GM18858 (cell line): Measurements from ENCODE around the gene TUBA4A.
"Not testable (repeated sequence)": the region's sequence is repeated elsewhere in the genome, so short reads cannot be mapped to it uniquely, and the experiment has no call there.

Source experiments
- ATAC-seq: cut with Tn5 transposase; IDR thresholded peaks from one replicate; pipeline ENCODE4 v1.9.1; 2021; ENCODE audit not compliant: unreplicated experiment

TUBA4A gene

GRCh38 chr2:219269362-219270054 is 15.8 kb upstream of the TUBA4A start:
- ATAC-seq: no peak

GRCh38 chr2:219268294-219268693 is 14.6 kb upstream of the TUBA4A start:
- ATAC-seq: no peak

GRCh38 chr2:219266886-219267285 is 13.2 kb upstream of the TUBA4A start:
- no peak for ATAC-seq

GRCh38 chr2:219266232-219266631 is 12.5 kb upstream of the TUBA4A start:
- no peak for ATAC-seq

- ATAC-seq: no peak
Observed at GRCh38 chr2:219261024-219261855, 7.5 kb upstream of the TUBA4A start.

GRCh38 chr2:219258942-219259341 is 5.2 kb upstream of the TUBA4A start:
- ATAC-seq: not testable (repeated sequence)

- ATAC-seq: peak; percentile 24
Observed at GRCh38 chr2:219254590-219255201, 978 bp upstream of the TUBA4A start.

- ATAC-seq: no peak
Observed at GRCh38 chr2:219252900-219253752, 592 bp downstream of the TUBA4A start, which contains the start of gene TUBA4B. Gene TUBA4B, plus strand, starts transcription at chr2:219253243. Its CDS starts 165 bp downstream, at chr2:219253408.

GRCh38 chr2:219252570-219252899 is 1.2 kb downstream of the TUBA4A start:
- ATAC-seq: no peak

GRCh38 chr2:219252084-219252483 is 1.6 kb downstream of the TUBA4A start:
- ATAC-seq: no peak

- ATAC-seq: no peak
Observed at GRCh38 chr2:219251656-219252055, 2.1 kb downstream of the TUBA4A start.

GRCh38 chr2:219250049-219250781 is 3.5 kb downstream of the TUBA4A start:
- ATAC-seq: no peak

- ATAC-seq: peak; percentile 32
Observed at GRCh38 chr2:219249203-219249980, 4.3 kb downstream of the TUBA4A start.

GRCh38 chr2:219248845-219249202 is 4.9 kb downstream of the TUBA4A start:
- ATAC-seq: no peak

GRCh38 chr2:219247678-219248642 is 5.8 kb downstream of the TUBA4A start:
- no peak for ATAC-seq

GRCh38 chr2:219246559-219246958 is 7.2 kb downstream of the TUBA4A start:
- ATAC-seq: no peak

- no peak for ATAC-seq
Observed at GRCh38 chr2:219245899-219246230, 7.9 kb downstream of the TUBA4A start.

- ATAC-seq: peak; percentile 66
Observed at GRCh38 chr2:219245148-219245898, 8.4 kb downstream of the TUBA4A start, which contains the start of the genes GLB1L and STK16. Gene GLB1L, minus strand, starts transcription at chr2:219245444. Its CDS starts 1,871 bp downstream, at chr2:219243573. Gene STK16, plus strand, starts transcription at chr2:219245479. Its CDS starts 521 bp downstream, at chr2:219246000.
